HG03139 (cell line): ENCODE data around the gene RPS27A.
A peak's percentile ranks its signal among the peaks of the same experiment; 100 is the strongest.
"Not testable (repeated sequence)": the region's sequence is repeated elsewhere in the genome, so short reads cannot be mapped to it uniquely, and the experiment has no call there.

Source experiments
- ATAC-seq: cut with Tn5 transposase; IDR thresholded peaks from one replicate; pipeline ENCODE4 v1.9.1; 2021; ENCODE audit not compliant: unreplicated experiment

RPS27A gene

DNA sequence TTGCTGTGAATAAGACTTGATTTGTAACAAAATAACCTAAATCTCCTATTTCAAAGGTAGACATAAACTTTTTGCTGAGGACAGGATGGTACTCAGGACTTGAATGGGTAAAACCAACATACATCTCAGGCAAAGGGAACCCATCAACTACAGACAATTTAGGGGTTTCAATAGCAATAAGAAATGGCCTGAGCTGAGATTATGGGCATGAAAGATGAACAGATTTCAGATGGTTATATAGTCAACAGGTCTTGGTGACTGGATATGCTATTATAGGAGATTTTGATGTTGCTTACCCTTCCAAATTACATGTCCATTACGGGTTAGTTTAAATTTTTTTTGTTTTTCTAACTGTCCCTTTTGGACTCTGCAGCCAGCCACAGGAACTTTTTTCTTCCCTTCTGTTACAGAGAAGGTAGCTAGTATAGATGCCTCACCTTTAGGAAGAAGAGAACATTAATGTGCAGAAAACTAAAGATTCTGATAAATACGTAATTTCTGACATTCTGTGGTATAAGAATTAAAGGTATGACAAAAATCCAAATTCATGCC lies 4.6 kb downstream of the RPS27A start:
- no peak for ATAC-seq

DNA sequence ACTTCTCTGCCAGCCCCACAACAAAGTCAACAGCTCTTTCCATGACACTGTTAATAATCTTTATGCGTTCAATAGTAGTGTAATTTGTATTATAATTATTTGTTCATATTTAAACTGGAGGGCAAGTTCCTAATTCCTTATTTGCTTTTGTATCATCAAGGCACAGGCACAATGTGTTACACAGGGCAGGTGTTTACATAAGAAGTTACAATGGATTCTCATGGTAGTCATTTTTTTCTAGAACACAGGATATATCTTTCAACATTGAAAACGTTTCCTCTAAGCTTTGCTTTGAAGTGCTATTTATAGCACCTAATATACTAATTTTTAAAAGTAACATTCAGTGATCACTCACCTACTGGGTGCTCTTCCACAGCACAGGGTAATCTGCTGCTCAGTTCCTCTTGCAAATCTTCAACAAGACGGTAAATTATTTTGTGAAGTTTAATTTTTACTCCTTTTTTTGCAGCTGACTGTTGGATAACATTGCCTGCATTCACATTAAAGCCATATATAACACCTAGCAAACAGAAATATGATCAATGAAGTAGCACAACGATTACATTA lies 7.3 kb downstream of the RPS27A start:
- ATAC-seq = no peak

DNA sequence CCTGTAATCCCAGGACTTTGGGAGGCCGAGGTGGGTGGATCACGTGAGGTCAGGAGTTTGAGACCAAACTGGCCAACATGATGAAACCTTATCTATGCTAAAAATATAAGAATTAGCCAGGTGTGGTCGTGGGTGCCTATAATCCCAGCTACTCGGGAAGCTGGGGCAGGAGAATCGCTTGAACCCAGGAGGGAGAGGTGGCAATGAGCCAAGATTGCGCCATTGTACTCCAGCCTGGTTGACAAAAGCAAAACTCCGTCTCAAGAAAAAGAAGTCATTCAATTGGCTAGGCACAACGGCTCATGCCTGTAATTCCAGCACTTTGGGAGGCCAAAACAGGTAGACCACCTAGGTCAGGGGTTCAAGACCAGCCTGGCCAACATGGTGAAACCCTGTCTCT lies 9.1 kb downstream of the RPS27A start:
- ATAC-seq = not testable (repeated sequence)

DNA sequence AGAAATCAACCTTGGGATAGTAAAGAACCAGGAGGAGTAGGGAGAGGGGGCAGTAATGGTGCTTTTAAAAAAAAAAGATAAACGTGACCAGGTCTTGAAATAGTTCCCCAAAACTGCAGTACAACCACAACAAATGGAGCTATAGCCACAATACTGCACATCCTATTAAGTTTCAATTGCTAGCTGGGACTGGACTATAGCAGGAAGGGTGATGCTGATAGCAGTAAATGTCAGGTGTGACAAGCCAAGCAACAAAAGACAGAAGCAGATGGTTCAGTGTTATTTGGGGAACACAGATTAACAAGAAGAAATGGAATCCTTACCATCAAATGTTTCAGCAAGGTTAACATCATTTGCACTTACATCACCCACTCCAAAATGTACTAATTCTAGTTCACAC lies 10.1 kb downstream of the RPS27A start:
- ATAC-seq = no peak

DNA sequence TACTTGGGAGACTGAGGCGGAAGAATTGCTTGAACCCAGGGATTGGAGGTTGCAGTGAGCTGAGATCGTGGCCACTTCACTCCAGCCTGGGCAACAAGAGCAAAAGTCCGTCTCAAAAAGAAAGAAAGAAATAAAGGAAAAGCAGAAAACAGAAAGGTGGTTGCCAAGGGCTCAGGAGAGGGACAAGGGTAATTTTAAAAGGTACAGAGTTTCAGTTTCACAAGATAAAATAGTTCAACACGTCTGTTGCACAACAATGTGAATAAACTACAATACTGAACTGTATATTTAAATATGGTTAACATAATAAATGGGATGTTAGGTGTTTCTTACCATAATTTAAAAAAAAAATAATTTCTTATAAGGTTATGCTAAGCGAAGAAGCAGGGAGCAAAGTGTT lies 12.9 kb downstream of the RPS27A start:
- no peak for ATAC-seq

- no peak for ATAC-seq
Observed at GRCh38 chr2:55247025-55247424, 14.5 kb downstream of the RPS27A start.

- no peak for ATAC-seq
Observed at GRCh38 chr2:55252832-55253231, 20.3 kb downstream of the RPS27A start.

DNA sequence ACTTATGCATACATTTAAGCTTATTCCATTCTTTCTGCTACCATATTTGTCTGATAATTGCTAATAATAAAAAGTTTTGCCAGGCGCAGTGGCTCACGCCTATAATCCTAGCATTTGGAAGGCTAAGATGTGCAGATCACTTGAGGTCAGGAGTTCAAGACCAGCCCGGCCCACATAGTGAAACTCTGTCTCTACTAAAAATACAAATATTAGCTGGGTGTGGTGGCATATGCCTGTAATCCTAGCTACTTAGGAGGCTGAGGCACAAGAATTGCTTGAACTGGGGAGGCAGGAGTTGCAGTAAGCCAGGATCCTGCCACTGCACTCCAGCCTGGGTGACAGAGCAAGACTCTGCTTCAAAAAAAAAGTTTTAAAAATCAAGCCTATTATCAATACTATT lies 27.1 kb downstream of the RPS27A start:
- ATAC-seq = not testable (repeated sequence)

- no peak for ATAC-seq
Observed at GRCh38 chr2:55268288-55268906, 35.9 kb downstream of the RPS27A start.

GRCh38 chr2:55268907-55269644 lies 36.6 kb downstream of the RPS27A start, which contains the start of gene MTIF2:
Gene MTIF2 (minus strand): TSS chr2:55269231. CDS start chr2:55263858, 5,373 bp downstream.
- ATAC-seq = peak; percentile 96

- no peak for ATAC-seq
Observed at GRCh38 chr2:55269645-55269990, 37.1 kb downstream of the RPS27A start.

DNA sequence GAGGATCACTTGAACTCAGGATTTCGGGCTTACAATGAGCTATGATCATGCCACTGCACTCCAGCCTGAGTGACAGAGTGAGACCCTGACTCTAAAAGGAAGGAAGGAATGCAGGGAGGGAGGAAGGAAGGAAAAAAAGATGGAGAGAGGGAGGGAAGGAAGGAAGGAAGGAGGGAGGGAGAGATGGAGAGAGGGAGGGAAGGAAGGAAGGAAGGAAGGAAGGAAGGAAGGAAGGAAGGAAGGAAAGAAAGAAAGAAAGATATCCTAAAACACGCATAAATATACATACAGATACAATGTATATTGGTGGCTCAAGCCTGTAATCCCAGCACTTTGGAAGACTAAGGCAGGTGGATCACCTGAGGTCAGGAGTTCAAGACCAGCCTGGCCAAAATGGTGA lies 41.9 kb downstream of the RPS27A start:
- ATAC-seq = not testable (repeated sequence)

DNA sequence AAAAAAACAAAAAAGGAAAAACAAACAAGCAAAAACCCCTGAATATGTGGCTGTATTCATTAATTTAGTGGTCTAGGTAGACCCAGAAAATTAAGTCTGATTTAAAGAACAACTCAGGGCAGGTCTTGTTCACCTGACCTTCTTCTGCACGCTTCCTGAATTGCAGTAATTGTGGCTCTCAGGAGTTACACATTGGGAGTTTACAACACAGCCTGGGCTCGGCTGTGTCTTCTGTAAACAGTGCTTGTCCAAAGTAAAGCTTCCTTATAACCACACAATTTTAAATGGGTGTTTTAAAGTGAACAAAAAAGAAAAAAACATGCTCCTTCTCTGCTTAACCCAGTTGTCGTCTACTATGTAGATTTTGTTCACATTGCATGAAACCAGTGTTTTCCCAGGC lies 44.8 kb downstream of the RPS27A start:
- no peak for ATAC-seq

GRCh38 chr2:55279214-55279835 lies 46.8 kb downstream of the RPS27A start:
- not testable (repeated sequence) for ATAC-seq

- ATAC-seq = not testable (repeated sequence)
Observed at GRCh38 chr2:55279859-55280424, 47.5 kb downstream of the RPS27A start.

DNA sequence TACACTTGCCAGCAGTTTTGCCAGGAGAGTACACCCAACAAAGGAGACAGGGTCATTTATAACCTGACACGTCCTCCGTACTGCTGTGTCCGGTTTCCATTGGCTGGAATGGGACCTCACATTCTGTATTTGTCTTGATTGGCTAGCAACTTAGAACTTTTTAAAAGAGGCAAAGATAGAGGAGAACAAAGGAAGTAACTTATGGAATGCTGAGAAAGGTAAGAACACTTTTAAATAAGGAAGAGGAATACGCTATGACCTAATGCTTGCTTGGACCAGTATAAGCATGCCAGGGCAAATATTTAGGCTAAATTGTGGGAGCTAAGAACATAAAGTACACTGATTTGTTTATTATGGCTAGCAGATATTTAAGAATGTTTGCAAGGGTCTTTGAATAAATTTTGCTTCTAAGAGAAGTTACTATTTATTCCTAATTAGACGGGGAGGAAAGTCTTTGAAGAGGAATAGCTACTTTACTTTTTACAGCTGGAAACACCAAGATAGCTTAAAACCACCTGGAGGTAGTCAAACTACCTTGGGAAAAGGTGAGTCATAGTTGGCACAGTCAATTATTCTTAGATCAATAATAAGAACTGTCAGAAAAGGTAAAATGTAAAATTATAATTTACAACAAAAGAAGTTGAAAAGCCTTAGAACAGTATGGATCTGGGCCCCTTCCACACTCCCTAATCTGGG lies 48.5 kb downstream of the RPS27A start:
- ATAC-seq = not testable (repeated sequence)

- ATAC-seq = peak; percentile 98
Observed at GRCh38 chr2:55282110-55282917, 49.8 kb downstream of the RPS27A start.

- ATAC-seq = no peak
Observed at GRCh38 chr2:55283083-55283482, 50.6 kb downstream of the RPS27A start.
